OCI-LY7 (cell line): ENCODE measurements around the gene CDKN2B-AS1. TPM values are rescaled to one million over a fixed set of nuclear protein-coding genes. Genes with fewer than 3 reads are reported as not detected.
"Not testable (repeated sequence)": the region's sequence is repeated elsewhere in the genome, so short reads cannot be mapped to it uniquely, and the experiment has no call there.

Source experiments
- BruUV-seq: library from RNA; stranded (reverse); fragments of 400-500 nt; replicated peaks from 2 replicates; lab custom pipeline; 2021; lab: Mats Ljungman, UMichigan
- CTCF ChIA-PET: fragments of 300-600 bp; sonication (Branson Sonifier 250); formaldehyde crosslinking; loops from one replicate; lab custom pipeline; 2022; ENCODE audit warnings: antibody characterized with exemption; ENCODE audit not compliant: unreplicated experiment; lab: Charles Lee
- POLR2A ChIA-PET: fragments of 300-600 bp; sonication (Branson Sonifier 250); formaldehyde crosslinking; loops from one replicate; lab custom pipeline; 2022; ENCODE audit warnings: antibody characterized with exemption; lab: Charles Lee
- DNase-seq: peaks from one replicate; pipeline ENCODE4 v3.0.0-alpha.2; 2015; ENCODE audit warnings: low spot score
- H2AFZ ChIP-seq: fragments of 200-600 bp; sonication (generic), shearing (Covaris generic); 2 replicates; pipeline ENCODE4 v1.6.1; 2014; ENCODE audit warnings: mild to moderate bottlenecking, antibody characterized with exemption, low read length, moderate library complexity
- H3K27ac ChIP-seq: fragments of 200-600 bp; sonication (generic); 2 replicates; pipeline ENCODE4 v1.5.1; 2014; ENCODE audit warnings: mixed run types, low read depth, mild to moderate bottlenecking, moderate library complexity, low read length, inconsistent platforms; ENCODE audit not compliant: poor library complexity, severe bottlenecking
- H3K36me3 ChIP-seq: fragments of 200-600 bp; sonication (generic); 2 replicates; pipeline ENCODE4 v1.6.1; 2014; ENCODE audit warnings: mild to moderate bottlenecking, antibody characterized with exemption, low read length, moderate library complexity, mixed read lengths; ENCODE audit not compliant: insufficient read depth
- H3K4me1 ChIP-seq: fragments of 200-600 bp; sonication (generic); 2 replicates; pipeline ENCODE4 v1.5.1; 2014; ENCODE audit warnings: mild to moderate bottlenecking, low read length; ENCODE audit not compliant: insufficient read depth, poor library complexity, severe bottlenecking
- H3K4me2 ChIP-seq: fragments of 200-600 bp; sonication (generic); 2 replicates; pipeline ENCODE4 v1.6.1; 2014; ENCODE audit warnings: mild to moderate bottlenecking, low read length
- H3K4me3 ChIP-seq: fragments of 200-600 bp; sonication (generic); 2 replicates; pipeline ENCODE4 v1.5.1; 2014; ENCODE audit warnings: mild to moderate bottlenecking, low read depth, low read length; ENCODE audit not compliant: poor library complexity, severe bottlenecking
- H3K79me2 ChIP-seq: fragments of 200-600 bp; sonication (generic); 2 replicates; pipeline ENCODE4 v1.6.1; 2016; ENCODE audit warnings: low read depth, mild to moderate bottlenecking, low read length, moderate library complexity, mixed read lengths; ENCODE audit not compliant: insufficient read depth
- H3K9me2 ChIP-seq: fragments of 200-600 bp; sonication (generic); 2 replicates; pipeline ENCODE4 v1.6.1; 2016; ENCODE audit warnings: mild to moderate bottlenecking, low read length, mixed read lengths; ENCODE audit not compliant: insufficient read depth
- H3K9me3 ChIP-seq: fragments of 200-600 bp; sonication (generic); 2 replicates; pipeline ENCODE4 v1.6.1; 2014; ENCODE audit warnings: mild to moderate bottlenecking, mixed run types, low read length, mixed read lengths
- H4K20me1 ChIP-seq: fragments of 200-600 bp; sonication (generic); 2 replicates; pipeline ENCODE4 v1.6.1; 2014; ENCODE audit warnings: mild to moderate bottlenecking, antibody characterized with exemption, low read length, moderate library complexity, mixed read lengths; ENCODE audit not compliant: insufficient read depth
- CTCF ChIP-seq: fragments of 200-600 bp; sonication (generic); conservative IDR thresholded peaks from 2 replicates; pipeline ENCODE4 v1.5.1; 2014; ENCODE audit warnings: mild to moderate bottlenecking, antibody characterized with exemption, low read length, moderate library complexity, mixed read lengths
- EZH2phosphoT487 ChIP-seq: fragments of 200-600 bp; sonication (generic); IDR thresholded peaks from 2 replicates; pipeline ENCODE4 v1.6.1; 2018; ENCODE audit warnings: low read depth, borderline replicate concordance, mild to moderate bottlenecking, mixed run types, antibody characterized with exemption, low read length, moderate library complexity, mixed read lengths
- intact Hi-C: fragments of 100-400 bp; cut with micrococcal nuclease; formaldehyde crosslinking; loops from one replicate; pipeline ENCODE4 v1.10.0; 2022; ENCODE audit not compliant: unreplicated experiment
- total RNA-seq, 2 experiments: library from RNA; depleted of rRNA in 1 of 2; stranded (reverse); fragments of >200 nt in 1 of 2; shearing (Covaris generic) in 1 of 2; gene quantifications; 2 replicates each; pipeline ENCODE4 v1.2.3, GENCODE V29; 2014 to 2022

The CDKN2B-AS1 gene
- total RNA-seq, 2 experiments from 2014 or later: 20.4 to 24.3 TPM

GRCh38 chr9:21958833-21959232 lies 35.8 kb upstream of the CDKN2B-AS1 start:
- Histone ChIP-seq H3K4me2 (no peak overlapping the region), H3K9me3 (no peaks in the 10 kb centered on the region), H3K9me2 (no peaks in the 10 kb centered on the region), H3K36me3 (no peaks in the 10 kb centered on the region), H2AFZ (no peak overlapping the region), H3K79me2 (no peaks in the 10 kb centered on the region), H3K4me1 (no peaks in the 10 kb centered on the region), H4K20me1 (no peaks in the 10 kb centered on the region), H3K27ac (no peak overlapping the region), H3K4me3 (no peak overlapping the region)
- POLR2A ChIA-PET: interaction anchor here (0.6 kb wide), 1 partner anchor 60 kb away, joined by 3 read pairs; no protein-coding TSS in a partner anchor
- no peak for DNase-seq
- CTCF ChIA-PET: no interaction called here
- no TSS peak for BruUV-seq
- TF ChIP-seq EZH2phosphoT487 (no peak), CTCF (no peak)
- intact Hi-C loops: no loop called here

- H3K4me3 ChIP-seq, POLR2A ChIA-PET, H3K36me3 ChIP-seq, H4K20me1 ChIP-seq, BruUV-seq, H3K27ac ChIP-seq, intact Hi-C loops, CTCF ChIA-PET, H3K4me1 ChIP-seq, DNase-seq, H2AFZ ChIP-seq, H3K9me3 ChIP-seq, H3K9me2 ChIP-seq, H3K79me2 ChIP-seq, H3K4me2 ChIP-seq: not testable (repeated sequence)
Measured at GRCh38 chr9:21959268-21959667, 35.3 kb upstream of the CDKN2B-AS1 start.

- Histone ChIP-seq H4K20me1 (no peaks in the 10 kb centered on the region), H3K4me2 (no peak overlapping the region), H3K9me3 (no peaks in the 10 kb centered on the region), H3K4me1 (no peaks in the 10 kb centered on the region), H3K4me3 (no peak overlapping the region), H3K79me2 (no peaks in the 10 kb centered on the region), H2AFZ (no peak overlapping the region), H3K27ac (no peak overlapping the region), H3K9me2 (no peaks in the 10 kb centered on the region), H3K36me3 (peaks cover 16% of the 10 kb centered on the region)
- CTCF ChIA-PET: no interaction called here
- no peak for TF ChIP-seq CTCF
- no peak for TF ChIP-seq EZH2phosphoT487
- no TSS peak for BruUV-seq
- intact Hi-C loops: no loop called here
- no peak for DNase-seq
- POLR2A ChIA-PET: interaction anchor here (0.7 to 1.3 kb wide), 2 partner anchors 35 to 181 kb away, joined by 3 to 4 read pairs; no protein-coding TSS in a partner anchor
Measured at GRCh38 chr9:21961569-21961968, 33.0 kb upstream of the CDKN2B-AS1 start.
